MCF 10A (cell line): ENCODE measurements around the gene LDLRAD4. TPM values are rescaled to one million over a fixed set of nuclear protein-coding genes. Genes with fewer than 3 reads are reported as not detected.

ENCODE experiments used
- BruUV-seq: library from RNA; stranded (reverse); fragments of 400-500 nt; replicated peaks from 2 replicates; lab custom pipeline; 2021; lab: Mats Ljungman, UMichigan
- CTCF ChIA-PET: fragments of 300-600 bp; sonication (Branson Sonifier 250); formaldehyde crosslinking; extraction: SDS; loops from one replicate; lab custom pipeline; 2021; ENCODE audit warnings: antibody characterized with exemption, inconsistent platforms; lab: Yijun Ruan, JAX
- POLR2A ChIA-PET: fragments of 300-600, 350-650 bp; sonication (Branson Sonifier 250); formaldehyde crosslinking; extraction: SDS; loops from one replicate; lab custom pipeline; 2020; ENCODE audit warnings: antibody characterized with exemption, inconsistent platforms; lab: Yijun Ruan, JAX
- DNase-seq: peaks from one replicate; pipeline ENCODE4 v3.0.0-alpha.2; 2018; ENCODE audit not compliant: unreplicated experiment
- H3K27ac Mint-ChIP-seq: one replicate; pipeline ENCODE4 v1.8.0; 2022; ENCODE audit warnings: mild to moderate bottlenecking, low read depth, mixed read lengths; ENCODE audit not compliant: unreplicated experiment
- H3K27me3 Mint-ChIP-seq: one replicate; pipeline ENCODE4 v1.8.0; 2022; ENCODE audit warnings: mixed read lengths; ENCODE audit not compliant: insufficient read depth, unreplicated experiment
- H3K36me3 Mint-ChIP-seq: one replicate; pipeline ENCODE4 v1.8.0; 2022; ENCODE audit warnings: mild to moderate bottlenecking, moderate library complexity, mixed read lengths; ENCODE audit not compliant: insufficient read depth, unreplicated experiment
- H3K4me1 Mint-ChIP-seq: one replicate; pipeline ENCODE4 v1.8.0; 2022; ENCODE audit warnings: mixed read lengths; ENCODE audit not compliant: insufficient read depth, unreplicated experiment
- H3K4me3 Mint-ChIP-seq: one replicate; pipeline ENCODE4 v1.8.0; 2022; ENCODE audit warnings: mild to moderate bottlenecking, moderate library complexity, mixed read lengths; ENCODE audit not compliant: unreplicated experiment
- H3K9me3 Mint-ChIP-seq: one replicate; pipeline ENCODE4 v1.8.0; 2022; ENCODE audit warnings: mixed read lengths; ENCODE audit not compliant: unreplicated experiment
- intact Hi-C: fragments of 100-400 bp; cut with micrococcal nuclease; formaldehyde crosslinking; loops from 2 replicates; pipeline ENCODE4 v1.14.1; 2022
- total RNA-seq: library from RNA; stranded (reverse); gene quantifications from 2 replicates; pipeline ENCODE4 v1.2.3, GENCODE V29; 2022
- TF ChIP-seq, protein P1 (sequence below): fragments of 200-600 bp; IDR thresholded peaks from one replicate; pipeline ENCODE4 v1.8.0; 2022; ENCODE audit warnings: antibody characterized with exemption, mild to moderate bottlenecking; ENCODE audit not compliant: unreplicated experiment

Gene LDLRAD4
- total RNA-seq, 1 experiment from 2014 or later, result not detected

DNA sequence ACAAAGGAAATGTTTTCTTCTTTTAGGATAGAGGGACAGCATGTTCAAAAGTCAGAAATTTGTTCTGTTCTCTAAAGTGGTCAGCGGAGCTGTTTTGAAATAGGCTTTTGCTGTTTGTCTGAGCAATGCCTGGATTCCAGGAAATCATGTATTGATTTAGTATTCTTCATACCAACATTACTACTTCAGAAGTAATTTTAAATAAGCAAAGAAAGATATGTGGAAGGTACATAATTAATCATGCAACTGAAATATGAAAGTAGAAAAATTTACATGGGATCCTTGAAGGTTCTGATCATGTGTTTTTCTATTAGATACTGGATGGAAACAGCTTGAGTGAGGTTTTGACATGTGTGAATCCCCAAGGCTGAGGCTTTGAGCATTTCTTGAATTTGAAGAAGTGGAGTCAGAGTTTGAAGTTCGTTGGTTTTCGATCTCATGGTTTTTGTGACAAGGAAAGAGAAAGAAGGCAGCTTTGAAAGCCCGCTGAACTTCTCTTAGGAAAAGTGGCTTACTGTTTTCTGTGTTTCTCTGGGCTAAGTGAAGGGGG, 220.0 kb downstream of the LDLRAD4 start:
- peaks cover 13% of the 10 kb centered on the region for H3K9me3 Mint-ChIP-seq
- H3K36me3 Mint-ChIP-seq, result peaks cover under 1% of the 10 kb centered on the region
- no TSS peak for BruUV-seq
- DNase-seq, result no peak
- no peaks in the 10 kb centered on the region for H3K27me3 Mint-ChIP-seq
- TF ChIP-seq, protein P1, sequence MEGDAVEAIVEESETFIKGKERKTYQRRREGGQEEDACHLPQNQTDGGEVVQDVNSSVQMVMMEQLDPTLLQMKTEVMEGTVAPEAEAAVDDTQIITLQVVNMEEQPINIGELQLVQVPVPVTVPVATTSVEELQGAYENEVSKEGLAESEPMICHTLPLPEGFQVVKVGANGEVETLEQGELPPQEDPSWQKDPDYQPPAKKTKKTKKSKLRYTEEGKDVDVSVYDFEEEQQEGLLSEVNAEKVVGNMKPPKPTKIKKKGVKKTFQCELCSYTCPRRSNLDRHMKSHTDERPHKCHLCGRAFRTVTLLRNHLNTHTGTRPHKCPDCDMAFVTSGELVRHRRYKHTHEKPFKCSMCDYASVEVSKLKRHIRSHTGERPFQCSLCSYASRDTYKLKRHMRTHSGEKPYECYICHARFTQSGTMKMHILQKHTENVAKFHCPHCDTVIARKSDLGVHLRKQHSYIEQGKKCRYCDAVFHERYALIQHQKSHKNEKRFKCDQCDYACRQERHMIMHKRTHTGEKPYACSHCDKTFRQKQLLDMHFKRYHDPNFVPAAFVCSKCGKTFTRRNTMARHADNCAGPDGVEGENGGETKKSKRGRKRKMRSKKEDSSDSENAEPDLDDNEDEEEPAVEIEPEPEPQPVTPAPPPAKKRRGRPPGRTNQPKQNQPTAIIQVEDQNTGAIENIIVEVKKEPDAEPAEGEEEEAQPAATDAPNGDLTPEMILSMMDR, result no peak
- no peaks in the 10 kb centered on the region for H3K4me1 Mint-ChIP-seq
- CTCF ChIA-PET, result no interaction called here
- no peak overlapping the region for H3K27ac Mint-ChIP-seq
- no peak overlapping the region for H3K4me3 Mint-ChIP-seq
- intact Hi-C loops, result no loop called here
- POLR2A ChIA-PET, result no interaction called here

DNA sequence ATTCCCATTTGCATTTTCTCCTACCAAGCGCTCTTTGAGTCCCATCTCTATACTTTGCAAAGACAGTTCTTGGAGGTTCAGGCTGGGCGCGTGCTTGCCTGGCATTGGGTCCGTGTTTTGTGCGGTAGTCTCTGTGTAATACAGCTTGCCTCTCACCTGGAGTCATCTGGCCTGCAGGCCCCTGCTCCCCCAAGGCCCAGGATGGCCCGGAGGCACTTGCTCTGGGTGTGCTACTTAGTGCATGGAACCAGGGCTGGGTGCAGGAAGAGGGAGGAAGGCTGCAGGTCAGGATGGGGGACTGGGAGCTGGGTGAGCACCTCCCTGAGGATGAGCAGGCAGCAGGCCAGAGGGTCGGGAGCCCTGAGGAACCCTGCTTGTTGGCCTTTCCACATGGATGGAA, 220.9 kb downstream of the LDLRAD4 start:
- TF ChIP-seq, protein P1, result no peak
- H3K4me3 Mint-ChIP-seq, result no peak overlapping the region
- no peaks in the 10 kb centered on the region for H3K4me1 Mint-ChIP-seq
- H3K27me3 Mint-ChIP-seq, result no peaks in the 10 kb centered on the region
- ChIA-PET CTCF (no interaction called here), POLR2A (no interaction called here)
- no peak for DNase-seq
- peaks cover 4% of the 10 kb centered on the region for H3K36me3 Mint-ChIP-seq
- BruUV-seq, result no TSS peak
- H3K27ac Mint-ChIP-seq, result no peak overlapping the region
- intact Hi-C loops, result no loop called here
- peaks cover 17% of the 10 kb centered on the region for H3K9me3 Mint-ChIP-seq

GRCh38 chr18:13440277-13441248, 222.0 kb downstream of the LDLRAD4 start:
- intact Hi-C loops, result no loop called here
- CTCF ChIA-PET, result interaction anchor here (0.8 kb wide), 1 partner anchor 88 kb away, joined by 3 read pairs; no protein-coding TSS in a partner anchor
- H3K9me3 Mint-ChIP-seq, result peaks cover 17% of the 10 kb centered on the region
- no peak overlapping the region for H3K4me3 Mint-ChIP-seq
- no peak overlapping the region for H3K27ac Mint-ChIP-seq
- TF ChIP-seq, protein P1, result no peak
- H3K36me3 Mint-ChIP-seq, result peaks cover 4% of the 10 kb centered on the region
- H3K27me3 Mint-ChIP-seq, result no peaks in the 10 kb centered on the region
- no peaks in the 10 kb centered on the region for H3K4me1 Mint-ChIP-seq
- DNase-seq, result no peak
- BruUV-seq, result no TSS peak
- POLR2A ChIA-PET, result no interaction called here

- POLR2A ChIA-PET, result no interaction called here
- Mint-ChIP-seq H3K27ac (no peak overlapping the region), H3K27me3 (no peaks in the 10 kb centered on the region), H3K4me3 (no peak overlapping the region), H3K9me3 (peaks cover 17% of the 10 kb centered on the region), H3K36me3 (peaks cover 4% of the 10 kb centered on the region), H3K4me1 (no peaks in the 10 kb centered on the region)
- TF ChIP-seq, protein P1, result no peak
- BruUV-seq, result no TSS peak
- no peak for DNase-seq
- CTCF ChIA-PET, result interaction anchor here (0.6 kb wide), 1 partner anchor 1888 kb away, joined by 3 read pairs; no protein-coding TSS in a partner anchor
- intact Hi-C loops, result no loop called here
Measured at GRCh38 chr18:13441736-13442135, 223.2 kb downstream of the LDLRAD4 start.
